GM21381 (cell line): Measurements from ENCODE around the gene TACC2.

Experiments
- ATAC-seq: cut with Tn5 transposase; IDR thresholded peaks from one replicate; pipeline ENCODE4 v1.9.1; 2021; ENCODE audit warnings: mild to moderate bottlenecking, moderate library complexity; ENCODE audit not compliant: unreplicated experiment

Gene TACC2

GRCh38 chr10:122163174-122164022, 174.4 kb downstream of the TACC2 start:
- no peak for ATAC-seq

GRCh38 chr10:122164023-122164601, 175.1 kb downstream of the TACC2 start:
- ATAC-seq, result no peak

GRCh38 chr10:122164815-122165483, 176.0 kb downstream of the TACC2 start:
- no peak for ATAC-seq

- no peak for ATAC-seq
These were observed 176.7 kb downstream of the TACC2 start for GRCh38 chr10:122165484-122166276.

- no peak for ATAC-seq
These were observed 179.1 kb downstream of the TACC2 start for GRCh38 chr10:122168101-122168500.

GRCh38 chr10:122168598-122169394, 179.8 kb downstream of the TACC2 start:
- no peak for ATAC-seq

GRCh38 chr10:122170802-122171201, 181.8 kb downstream of the TACC2 start:
- no peak for ATAC-seq

- ATAC-seq, result no peak
These were observed 182.5 kb downstream of the TACC2 start for GRCh38 chr10:122171302-122172075.

GRCh38 chr10:122172361-122173008, 183.5 kb downstream of the TACC2 start:
- no peak for ATAC-seq

- ATAC-seq, result no peak
These were observed 184.4 kb downstream of the TACC2 start for GRCh38 chr10:122173337-122173736.

GRCh38 chr10:122173766-122174435, 184.9 kb downstream of the TACC2 start:
- no peak for ATAC-seq

- ATAC-seq, result no peak
These were observed 187.6 kb downstream of the TACC2 start for GRCh38 chr10:122176232-122177213.

- no peak for ATAC-seq
These were observed 189.7 kb downstream of the TACC2 start for GRCh38 chr10:122178655-122179054.

GRCh38 chr10:122181041-122181732, 192.2 kb downstream of the TACC2 start:
- no peak for ATAC-seq

GRCh38 chr10:122181876-122182275, 192.9 kb downstream of the TACC2 start:
- no peak for ATAC-seq

- no peak for ATAC-seq
These were observed 193.3 kb downstream of the TACC2 start for GRCh38 chr10:122182308-122182707.

- no peak for ATAC-seq
These were observed 195.3 kb downstream of the TACC2 start for GRCh38 chr10:122184254-122184653.
